ENCODE data around the gene GRIK3.

GRIK3 gene

DNA sequence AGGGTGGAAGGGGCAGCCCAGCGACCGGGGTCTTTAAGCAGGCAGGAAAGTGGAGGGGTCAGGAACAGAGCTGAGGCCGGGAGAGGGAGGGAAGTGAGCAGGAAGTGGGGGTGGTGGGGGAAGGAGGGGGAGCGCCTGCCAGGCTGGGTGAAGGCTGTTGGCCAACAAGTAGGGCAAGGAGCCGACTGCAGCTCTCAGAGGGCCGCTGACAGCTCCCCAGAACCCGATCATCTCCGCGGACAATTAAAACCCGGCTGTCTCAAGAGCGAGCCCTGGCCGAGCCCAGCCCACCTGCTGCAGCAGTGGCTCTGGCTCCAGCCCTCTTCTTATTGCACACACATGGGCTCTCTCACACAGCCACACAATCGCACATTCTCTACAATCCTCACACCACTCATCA, 51.6 kb downstream of the GRIK3 start:
- in situ Hi-C loops (cut with MboI; ENCODE audit: low sequenced_read_pairs) = no loop called here

- in situ Hi-C loops (cut with MboI; ENCODE audit: low sequenced_read_pairs) = no loop called here
Measured at GRCh38 chr1:36981771-36982622, 52.3 kb downstream of the GRIK3 start.

DNA sequence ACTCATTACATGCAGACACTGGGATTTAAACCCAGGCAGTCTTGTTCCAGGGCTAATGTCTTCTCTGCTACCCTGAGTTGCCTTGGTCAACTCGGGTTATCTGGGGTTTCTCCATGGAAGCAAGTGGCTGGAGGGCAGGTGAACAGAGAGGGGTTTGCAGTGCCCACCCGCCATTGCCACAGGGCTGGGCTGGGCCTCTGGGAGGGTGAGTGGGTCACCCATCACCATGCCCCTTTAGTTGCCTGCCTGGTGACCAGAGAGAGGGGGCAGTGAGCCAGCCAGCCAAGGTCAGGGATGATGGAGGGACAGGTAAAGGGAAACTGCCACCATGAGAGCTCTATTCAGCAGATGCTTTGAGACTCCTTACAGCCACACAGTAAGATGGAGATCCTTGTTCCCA, 53.2 kb downstream of the GRIK3 start:
- in situ Hi-C loops (cut with MboI; ENCODE audit: low sequenced_read_pairs) = no loop called here

GRCh38 chr1:36977731-36978406, 56.4 kb downstream of the GRIK3 start:
- in situ Hi-C loops (cut with MboI; ENCODE audit: low sequenced_read_pairs) = no loop called here

DNA sequence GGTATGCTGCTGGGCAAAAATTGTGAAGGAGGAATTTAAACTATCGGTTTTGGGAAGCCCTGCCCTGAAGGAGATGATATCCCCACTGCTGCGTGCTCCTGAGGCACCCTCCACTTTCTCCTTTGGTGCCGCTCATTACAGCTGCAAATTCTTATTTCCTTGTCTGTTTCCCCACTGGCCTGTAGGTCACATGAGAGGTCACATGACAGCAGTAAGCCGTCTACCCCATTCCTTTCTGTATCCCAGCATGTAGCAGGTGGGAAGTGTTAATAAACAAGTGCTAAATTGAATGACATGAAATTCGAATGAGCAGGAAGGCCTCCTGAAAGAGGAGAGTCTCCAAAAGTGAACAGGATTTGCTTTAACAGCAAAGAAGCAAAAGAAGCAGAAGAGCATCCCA, 58.7 kb downstream of the GRIK3 start:
- in situ Hi-C loops (cut with MboI; ENCODE audit: low sequenced_read_pairs) = no loop called here

- in situ Hi-C loops (cut with MboI; ENCODE audit: low sequenced_read_pairs) = no loop called here
Measured at GRCh38 chr1:36973056-36973455, 61.3 kb downstream of the GRIK3 start.

DNA sequence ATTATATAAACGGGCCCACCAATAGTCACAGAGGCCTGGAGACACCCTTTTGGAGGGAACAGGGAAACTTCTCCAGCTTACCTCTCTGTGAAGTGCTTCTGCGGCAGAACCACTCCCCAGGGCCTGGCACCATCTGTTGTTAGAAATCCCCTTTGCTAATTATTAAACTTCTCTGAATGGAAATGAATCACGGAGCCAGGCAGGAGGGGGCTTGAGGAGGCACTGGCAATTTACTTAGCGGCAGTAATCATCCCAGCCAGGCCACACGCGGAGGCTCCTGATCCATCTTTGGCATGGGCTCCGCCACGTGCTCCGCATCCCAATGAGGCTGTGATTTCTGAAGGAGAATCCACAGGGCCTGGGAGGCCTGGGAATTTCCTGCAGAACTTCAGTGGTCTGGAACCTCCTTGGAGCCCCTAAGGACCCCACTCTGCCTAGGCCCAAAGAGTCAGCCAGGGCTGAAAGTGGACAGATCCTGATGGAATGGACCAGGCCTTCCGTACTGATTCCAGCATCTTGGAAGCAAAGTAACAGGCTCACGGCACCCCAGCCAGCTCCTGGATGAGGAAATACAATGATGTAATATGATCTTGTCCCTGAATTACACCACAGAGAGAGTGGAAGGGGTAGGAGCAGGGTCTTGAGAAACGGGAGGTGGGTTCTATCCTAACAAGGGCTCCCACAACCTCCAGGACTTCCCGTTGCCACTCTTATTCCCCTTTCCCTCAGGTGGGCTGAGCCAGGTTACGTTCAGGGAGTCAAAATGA, 62.3 kb downstream of the GRIK3 start:
- in situ Hi-C loops (cut with MboI; ENCODE audit: low sequenced_read_pairs) = no loop called here

DNA sequence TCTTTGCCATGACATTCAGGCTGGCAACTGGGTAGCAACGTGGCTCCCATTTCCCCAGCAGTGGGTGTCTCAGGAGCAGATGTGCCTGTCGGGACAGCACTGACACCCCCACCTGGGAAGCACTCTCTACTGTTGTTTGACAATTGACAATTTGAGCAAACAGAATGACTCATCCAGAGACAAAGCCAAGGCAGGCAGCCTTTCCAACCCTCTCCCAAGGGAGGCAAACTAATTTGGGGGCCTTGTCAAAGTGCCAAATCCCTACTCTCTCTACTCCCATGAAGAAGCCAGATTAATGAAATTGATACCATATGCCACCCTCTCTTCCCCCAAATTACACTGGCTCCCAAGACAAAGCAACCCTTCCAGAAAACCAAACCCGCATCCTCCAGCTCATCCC, 65.6 kb downstream of the GRIK3 start:
- in situ Hi-C loops (cut with MboI; ENCODE audit: low sequenced_read_pairs) = no loop called here

DNA sequence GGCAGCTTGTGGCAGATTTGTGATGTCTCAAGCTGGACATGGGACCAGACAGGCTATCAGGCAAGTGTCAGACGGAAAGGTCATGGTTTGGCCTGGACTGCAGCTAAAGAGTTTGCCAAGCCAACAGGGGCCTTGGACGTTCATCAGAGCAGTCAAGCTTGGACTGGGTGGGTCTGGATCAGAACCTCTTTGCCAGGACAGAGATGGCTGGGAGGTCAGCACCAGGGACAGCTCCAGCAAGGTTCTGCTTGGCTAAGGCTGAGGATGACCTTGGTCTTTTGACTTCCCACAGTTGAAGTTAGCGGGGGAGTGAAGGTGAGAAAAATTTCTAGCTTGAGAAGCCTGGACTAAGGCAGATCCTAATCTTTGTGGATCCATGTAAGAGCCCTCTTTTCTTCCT, 68.1 kb downstream of the GRIK3 start:
- in situ Hi-C loops (cut with MboI; ENCODE audit: low sequenced_read_pairs) = no loop called here

DNA sequence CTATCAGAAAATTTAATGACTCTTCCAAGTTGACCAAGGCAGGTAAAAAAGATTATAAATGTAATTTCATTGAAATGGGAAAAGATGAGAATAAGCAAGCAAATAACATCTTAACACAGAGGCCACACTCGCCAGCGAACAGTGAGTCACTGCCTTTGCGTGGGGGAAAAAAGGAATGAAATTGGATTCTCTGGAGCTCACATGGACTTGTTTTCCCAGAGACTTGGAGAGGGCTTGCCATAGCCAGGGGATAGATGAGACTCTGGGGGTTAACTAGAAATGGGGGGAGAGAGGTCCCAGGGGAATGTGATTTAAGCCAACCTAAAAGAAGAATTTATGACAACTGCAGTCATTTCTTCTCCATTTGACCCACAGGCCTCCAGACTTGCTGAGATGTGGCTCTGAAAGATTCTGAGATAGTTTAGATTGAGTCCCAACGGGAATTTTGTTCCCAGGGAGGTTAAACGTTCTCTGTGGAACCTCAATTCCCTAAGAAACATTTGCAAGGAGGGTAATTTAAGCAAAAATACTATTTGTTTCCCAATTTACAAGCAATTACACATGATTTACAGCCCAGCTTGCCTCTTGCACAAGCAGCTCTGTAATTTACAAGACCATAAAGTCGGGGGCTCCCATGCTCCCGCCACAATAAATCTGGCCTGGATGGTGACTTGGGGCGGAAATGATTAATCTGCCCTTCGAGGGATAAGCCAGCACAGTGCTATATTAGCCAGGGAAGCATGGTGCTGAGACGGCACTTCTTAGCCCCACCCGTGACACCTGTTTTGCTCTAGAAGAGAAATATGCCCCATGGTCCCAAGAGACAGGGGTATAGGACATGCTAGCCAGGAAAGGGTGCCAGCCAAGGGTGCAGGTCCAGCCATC, 68.8 kb downstream of the GRIK3 start:
- in situ Hi-C loops (cut with MboI; ENCODE audit: low sequenced_read_pairs) = no loop called here

- in situ Hi-C loops (cut with MboI; ENCODE audit: low sequenced_read_pairs) = no loop called here
Measured at GRCh38 chr1:36964830-36965229, 69.5 kb downstream of the GRIK3 start.

DNA sequence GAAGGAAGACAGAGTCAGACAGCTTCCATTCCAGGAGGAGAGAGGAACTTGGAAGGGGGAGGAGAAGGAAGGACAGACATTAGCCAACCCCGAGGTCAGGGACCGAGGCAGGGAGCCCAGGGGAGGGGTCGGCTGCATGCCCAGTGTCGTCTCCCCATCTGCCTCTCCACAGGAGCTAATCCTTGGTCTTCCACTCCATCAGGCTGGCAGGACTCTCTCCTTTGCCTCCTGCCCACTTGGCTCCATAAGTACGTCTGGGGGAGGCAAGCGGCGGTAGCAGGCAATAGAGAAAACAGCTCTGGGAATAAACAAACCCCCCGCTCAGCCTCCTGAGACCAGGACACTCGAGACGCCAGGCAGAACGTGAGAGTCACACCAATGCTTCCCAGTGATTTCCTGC, 71.3 kb downstream of the GRIK3 start:
- in situ Hi-C loops (cut with MboI; ENCODE audit: low sequenced_read_pairs) = no loop called here

- in situ Hi-C loops (cut with MboI; ENCODE audit: low sequenced_read_pairs) = no loop called here
Measured at GRCh38 chr1:36961062-36961615, 73.2 kb downstream of the GRIK3 start.

GRCh38 chr1:36956570-36956969, 77.7 kb downstream of the GRIK3 start:
- in situ Hi-C loops (cut with MboI; ENCODE audit: low sequenced_read_pairs) = no loop called here

- in situ Hi-C loops (cut with MboI; ENCODE audit: low sequenced_read_pairs) = no loop called here
Measured at GRCh38 chr1:36955016-36955415, 79.3 kb downstream of the GRIK3 start.

DNA sequence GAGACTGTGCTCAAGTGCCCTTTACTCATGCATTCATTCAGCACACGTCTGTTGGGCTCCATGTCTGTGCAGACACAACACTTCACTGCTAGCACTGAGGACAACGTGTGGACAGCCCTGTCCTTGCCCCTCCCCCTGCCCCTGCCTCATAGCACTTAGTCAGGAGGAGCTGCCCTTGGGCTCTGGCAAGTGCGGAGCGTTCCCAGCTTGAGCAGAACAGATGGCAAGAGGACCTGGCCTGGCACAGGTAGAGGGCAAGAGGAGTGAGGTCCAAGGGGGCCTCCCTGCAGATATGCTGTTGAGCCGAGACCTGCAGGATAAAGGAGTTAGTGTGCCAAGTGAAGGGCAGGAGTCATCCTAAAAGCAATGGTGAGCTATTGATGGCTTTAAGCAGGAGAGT, 81.3 kb downstream of the GRIK3 start:
- in situ Hi-C loops (cut with MboI; ENCODE audit: low sequenced_read_pairs) = no loop called here

DNA sequence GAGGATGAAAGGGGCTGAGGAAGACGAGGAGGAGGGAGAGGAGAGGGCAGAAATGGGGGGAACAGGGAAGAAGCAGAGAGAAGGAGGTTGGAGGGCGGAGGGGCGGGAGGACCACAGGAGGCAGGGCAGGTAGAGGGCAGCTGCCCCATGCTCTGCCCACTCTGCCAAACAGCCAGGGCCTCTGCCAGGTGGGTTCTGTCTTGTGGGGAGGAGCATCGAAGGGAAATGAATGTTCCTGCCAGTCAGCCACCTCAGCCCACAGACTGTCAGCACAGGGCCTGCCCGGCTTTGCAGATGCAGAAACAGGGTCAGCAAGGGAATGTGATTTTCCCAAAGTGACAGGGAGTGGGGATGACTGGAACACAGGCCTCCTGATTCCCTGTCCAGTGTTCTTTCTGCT, 82.6 kb downstream of the GRIK3 start:
- in situ Hi-C loops (cut with MboI; ENCODE audit: low sequenced_read_pairs) = no loop called here

- in situ Hi-C loops (cut with MboI; ENCODE audit: low sequenced_read_pairs) = no loop called here
Measured at GRCh38 chr1:36951292-36951750, 83.0 kb downstream of the GRIK3 start.

DNA sequence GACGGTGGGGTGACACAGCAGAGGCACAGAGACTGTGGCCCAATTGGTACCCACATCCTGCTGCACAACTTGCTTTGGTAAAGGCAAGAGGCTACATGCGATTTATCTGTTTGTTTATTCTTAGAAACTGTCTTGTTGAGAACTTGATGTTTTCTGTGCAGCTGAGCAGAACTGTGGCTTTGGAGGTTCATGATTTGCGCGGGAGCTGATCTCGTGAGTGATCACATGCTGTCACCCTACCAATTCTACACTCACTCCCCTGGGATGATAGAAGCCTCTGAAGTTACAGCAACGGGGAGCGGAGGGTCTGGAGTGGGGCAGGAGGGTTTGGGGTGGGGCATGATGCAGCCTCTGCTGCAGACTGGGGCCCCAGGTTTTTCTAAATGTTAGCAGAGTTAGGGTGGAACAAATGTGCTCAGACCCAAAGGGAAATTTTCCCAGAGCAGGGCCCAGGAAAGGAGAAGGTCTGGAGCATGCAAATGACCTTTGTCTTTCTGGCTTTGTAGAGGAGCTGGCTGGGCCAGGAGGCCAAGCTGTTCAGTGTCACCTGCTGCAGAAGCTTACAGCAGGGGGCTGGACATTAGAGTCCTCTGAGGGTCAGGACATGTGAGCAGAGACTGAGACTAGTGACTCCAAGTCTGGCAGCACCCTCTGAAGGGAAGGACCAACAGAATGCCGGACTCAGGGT, 83.6 kb downstream of the GRIK3 start:
- in situ Hi-C loops (cut with MboI; ENCODE audit: low sequenced_read_pairs) = no loop called here

DNA sequence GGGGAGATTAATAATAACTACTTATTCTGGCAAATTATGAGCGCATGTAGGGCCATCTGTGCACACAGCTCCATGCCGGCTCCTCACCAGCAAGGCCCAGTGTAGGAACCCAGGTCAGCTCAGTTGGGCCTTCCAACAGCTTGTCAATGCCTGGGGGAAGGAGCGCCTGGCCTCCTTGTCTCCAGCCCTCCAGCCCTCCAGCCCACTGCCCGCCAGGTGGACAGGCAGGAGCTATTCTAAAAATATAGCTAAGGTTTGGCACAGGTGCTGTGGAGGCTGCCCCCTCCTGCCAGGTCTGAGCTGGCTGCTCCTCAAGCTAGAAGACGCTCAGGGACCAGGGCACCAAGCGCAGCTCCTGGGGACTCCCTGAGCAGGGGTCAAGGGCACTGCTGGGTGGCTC, 85.7 kb downstream of the GRIK3 start:
- in situ Hi-C loops (cut with MboI; ENCODE audit: low sequenced_read_pairs) = no loop called here

Measured in HL-60/S4 (cell line).